Islet precursor cell (in vitro differentiated cells): ENCODE results near the gene SIGLEC10.
A peak's percentile ranks its signal among the peaks of the same experiment; 100 is the strongest.

Source experiments
- DNase-seq: peaks from one replicate; pipeline ENCODE4 v3.0.0-alpha.2; 2018

Gene SIGLEC10

DNA sequence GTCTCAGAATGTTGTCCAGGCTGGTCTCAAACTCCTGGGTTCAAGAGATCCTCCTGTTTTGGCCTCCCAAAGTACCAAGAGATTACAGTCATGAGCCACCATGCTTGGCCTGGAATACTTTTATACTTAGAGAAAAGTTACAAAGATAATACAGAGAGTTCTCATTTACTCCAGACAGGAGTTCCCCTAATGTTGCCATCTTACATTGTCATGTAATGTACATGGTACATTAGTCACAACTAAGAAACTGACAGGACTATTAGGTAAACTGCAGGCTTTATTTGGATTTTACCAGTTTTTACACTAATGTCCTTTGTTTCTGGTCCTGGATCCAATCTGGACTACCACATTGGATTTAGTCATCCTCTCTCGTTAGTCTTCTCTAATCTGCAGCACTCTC lies 24.7 kb downstream of the SIGLEC10 start:
- DNase-seq = no peak

DNA sequence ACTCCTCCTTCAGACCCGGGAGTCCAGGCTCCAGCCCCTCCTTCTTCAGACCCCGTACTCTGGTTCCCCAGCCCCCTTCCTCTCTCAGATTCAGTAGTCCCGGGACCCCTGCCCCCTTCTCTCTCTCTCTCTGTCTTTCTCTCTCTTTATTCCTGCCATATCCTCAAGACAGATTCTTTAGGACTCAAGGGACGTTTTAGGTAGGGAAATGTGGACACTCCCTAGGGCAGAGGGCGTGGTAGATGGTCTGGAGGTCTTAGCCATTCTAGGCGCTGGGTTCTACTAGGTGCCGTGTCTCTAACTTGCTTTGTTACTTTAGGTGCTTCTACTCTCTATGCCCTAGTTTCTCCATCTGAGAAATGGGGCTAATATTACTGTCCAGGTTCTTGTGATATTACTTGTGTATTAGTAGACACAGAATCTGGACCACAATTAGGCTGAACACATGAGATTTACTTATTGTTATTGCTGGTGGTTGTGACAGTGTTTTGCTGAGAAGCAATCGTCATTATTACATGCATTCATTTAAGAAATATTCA lies 26.3 kb downstream of the SIGLEC10 start:
- no peak for DNase-seq

DNA sequence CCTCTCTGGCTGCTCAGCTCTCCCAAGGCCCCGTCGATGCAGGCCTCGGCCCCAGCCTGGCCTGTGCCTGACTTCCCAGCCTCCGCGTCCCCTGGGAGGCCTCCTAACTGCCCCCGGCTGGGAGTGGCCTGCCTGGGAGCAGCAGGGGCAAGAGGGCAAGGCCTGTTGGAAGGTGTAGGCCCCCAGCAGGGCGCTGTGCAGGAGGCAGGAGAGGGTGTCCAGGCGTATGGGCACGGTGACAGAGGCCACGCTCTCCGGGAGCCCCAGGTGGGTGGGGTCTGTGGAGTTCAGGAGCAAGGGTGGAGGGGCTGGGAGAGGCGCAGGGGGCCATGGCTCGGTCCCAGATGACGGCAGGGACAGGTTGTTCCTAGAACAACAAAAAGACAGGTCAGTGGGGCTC lies 28.3 kb downstream of the SIGLEC10 start:
- no peak for DNase-seq

DNA sequence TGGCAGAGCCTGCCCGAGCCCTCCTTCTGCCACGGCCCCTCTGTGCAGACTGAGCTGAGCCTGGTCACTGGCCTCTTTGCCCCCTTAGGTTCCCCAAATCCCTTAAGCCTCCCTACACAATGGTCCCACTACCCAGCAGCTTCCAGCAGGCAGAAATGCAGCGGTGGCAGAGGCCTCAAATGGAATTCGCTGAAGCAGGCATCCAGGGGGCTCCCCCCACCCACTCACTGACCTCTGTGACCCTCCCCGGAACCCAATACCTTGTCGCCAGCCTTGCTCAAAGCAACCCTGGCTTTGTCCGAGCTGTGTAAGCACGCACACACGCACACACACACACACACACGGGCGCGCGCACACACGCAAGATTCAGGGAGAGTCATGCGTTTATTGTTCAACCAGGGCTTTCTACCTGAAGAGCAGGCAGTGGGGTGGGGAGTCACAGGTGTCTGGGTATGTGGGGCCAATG lies 29.5 kb downstream of the SIGLEC10 start, which contains the start of gene LIM2:
Gene LIM2 (minus strand): TSS at position 51 of the 466 bp plus-strand sequence. CDS start 531 bp downstream, outside the sequence.
- DNase-seq = no peak

DNA sequence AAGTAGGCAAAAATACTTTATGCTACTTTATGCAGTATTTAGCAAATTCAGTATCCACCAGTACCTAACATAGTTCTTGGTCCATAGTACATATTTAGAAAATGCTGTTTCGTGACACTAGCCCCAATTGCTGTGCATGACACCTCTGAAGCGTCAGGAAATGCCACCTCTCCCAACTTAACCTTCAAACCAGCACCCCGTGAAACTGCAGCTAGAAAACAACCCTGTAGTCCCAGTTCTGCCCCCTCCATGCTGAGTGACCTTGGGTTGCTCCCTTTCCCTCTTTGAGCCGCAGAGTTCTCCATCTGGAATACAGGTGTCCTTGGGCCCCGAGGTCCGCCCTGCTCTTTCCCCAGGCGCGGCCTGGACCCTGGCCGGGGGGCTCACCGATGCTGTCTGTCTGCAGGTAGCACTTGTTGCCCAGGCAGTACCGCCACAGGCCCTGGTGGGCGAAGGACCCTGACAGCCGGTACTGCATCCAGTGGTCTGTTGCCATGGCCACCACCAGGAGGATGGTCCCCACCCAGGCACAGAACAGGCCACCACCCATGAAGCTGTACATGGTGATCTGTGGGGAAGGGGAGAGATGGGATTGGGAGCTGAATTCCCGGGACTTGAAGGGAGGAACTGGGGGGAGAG lies 30.4 kb downstream of the SIGLEC10 start:
- DNase-seq = no peak

DNA sequence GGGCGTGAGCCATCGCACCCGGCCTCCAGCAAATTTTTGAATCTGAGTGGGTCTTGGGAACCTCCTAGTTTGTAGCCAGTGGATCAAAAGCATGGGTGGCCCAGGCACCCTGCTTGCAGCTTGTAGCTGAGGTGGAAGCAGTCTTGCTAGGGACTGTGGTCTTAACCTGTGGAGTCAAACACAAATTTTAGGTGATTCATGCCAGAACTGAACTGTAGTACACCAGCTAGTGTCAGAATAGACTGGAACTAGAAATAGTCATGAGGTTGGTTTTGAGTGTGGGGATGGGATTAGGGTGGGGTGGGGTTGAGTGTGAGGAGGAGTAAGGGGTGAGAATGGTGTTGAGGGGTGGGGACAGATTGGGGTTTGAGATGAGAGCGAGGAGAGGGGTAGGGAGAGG lies 35.4 kb downstream of the SIGLEC10 start:
- no peak for DNase-seq

DNA sequence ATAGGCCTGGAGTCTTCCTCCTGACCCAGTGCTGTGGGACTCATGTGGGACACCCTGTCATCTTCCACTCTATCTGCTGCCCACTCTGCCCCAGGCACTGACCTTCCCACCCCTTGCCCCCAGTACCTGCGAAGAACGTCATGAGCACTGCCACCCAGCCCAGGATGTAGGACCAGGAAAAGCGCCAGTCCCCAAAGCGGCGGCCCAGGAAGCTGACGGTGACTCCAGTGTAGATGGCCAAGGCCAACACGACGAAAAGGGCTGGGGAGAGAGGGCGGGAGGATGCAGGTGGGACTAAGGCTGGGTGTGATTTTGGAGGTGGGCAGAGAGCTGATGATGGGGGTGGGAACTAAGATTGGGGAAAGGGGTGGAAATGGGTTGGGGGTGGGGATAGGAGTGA lies 37.1 kb downstream of the SIGLEC10 start:
- no peak for DNase-seq

DNA sequence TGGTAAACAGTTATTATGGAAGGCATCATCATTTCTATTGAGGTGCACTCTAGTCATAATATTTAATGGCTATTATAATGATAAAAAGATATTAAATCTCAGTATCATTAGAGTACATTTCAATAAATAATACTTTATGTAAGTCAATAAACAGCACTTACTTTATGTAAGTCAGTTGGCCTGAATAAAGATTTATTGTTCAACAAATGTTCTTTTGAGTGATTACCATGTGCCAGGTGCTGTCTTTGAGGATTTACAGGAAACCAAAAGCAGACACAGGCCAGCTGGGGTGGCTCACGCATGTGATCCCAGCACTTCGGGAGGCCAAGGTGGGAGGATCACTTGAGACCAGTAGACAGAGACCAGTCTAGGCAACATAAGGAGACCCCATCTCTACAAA lies 40.0 kb downstream of the SIGLEC10 start:
- DNase-seq = no peak

DNA sequence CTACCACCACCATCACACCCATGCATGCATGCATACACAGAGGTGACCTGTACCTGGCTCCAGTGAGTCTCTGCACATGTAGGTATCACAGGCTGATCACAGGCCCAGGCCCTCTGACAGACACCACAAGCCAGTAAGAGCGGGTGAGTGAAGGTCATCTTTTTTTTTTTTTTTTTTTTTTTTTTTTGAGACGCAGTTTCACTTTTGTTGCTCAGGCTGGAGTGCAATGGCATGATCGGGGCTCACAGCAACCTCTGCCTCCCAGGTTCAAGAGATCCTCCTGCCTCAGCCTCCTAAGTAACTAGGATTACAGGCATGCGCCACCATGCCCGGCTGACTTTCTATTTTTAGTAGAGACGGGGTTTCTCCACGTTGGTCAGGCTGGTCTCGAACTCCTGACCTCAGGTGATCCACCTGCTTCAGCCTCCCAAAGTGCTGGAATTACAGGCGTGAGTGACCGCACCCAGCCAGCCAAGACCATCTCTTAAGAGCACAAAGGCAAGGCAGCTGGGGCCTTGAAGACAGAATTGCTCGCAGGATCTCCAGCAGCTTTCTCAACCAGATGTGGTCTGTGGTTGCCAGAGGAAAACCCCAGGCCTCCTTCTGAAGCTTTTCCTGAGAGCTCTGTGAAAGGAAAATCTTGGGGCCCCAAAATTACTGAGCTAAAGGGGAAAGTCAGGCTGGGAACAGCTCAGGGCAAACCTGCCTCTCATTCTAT lies 41.8 kb downstream of the SIGLEC10 start:
- no peak for DNase-seq

DNA sequence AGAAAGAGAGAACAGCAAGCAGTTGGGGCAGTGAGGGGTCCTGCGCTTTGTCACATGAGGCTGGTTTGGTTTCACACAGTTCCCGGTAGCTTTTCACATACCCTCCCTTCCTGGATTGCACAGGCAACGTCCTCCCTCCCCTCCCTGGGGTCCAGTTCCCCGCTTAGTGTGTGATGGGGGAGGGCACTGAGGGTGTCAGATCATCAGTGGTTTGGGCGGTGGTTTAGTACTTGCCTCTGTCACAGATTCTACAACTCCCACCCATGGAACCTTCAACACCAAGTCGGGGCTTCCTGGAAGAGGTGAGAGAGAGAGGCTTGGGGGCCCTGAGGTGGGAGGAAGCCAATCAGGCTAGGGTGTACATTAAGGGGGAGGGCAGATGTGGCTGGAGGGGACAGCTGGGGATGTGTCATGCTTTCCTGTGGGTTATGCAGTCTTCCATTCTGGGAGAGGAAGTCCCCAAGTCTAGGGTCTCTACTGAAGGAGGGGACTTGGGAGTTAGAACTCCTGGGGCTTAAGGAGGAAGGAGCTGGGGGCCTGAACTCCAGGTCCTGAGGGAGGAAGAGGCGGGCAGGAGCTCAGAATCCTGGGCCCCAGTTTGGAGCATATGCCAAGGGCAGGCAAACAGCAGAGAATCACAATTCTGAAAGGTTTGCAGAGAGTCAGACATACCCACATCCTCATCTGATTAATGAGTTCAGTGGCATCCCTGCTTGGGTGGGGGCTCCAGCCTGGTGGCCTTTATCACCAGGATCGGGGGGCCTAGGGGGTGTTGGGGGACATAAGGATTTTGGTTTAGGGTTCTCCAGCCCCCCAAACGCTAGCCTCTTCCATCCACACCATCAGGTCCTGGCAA lies 44.6 kb downstream of the SIGLEC10 start, which contains the start of gene NKG7:
Gene NKG7 (minus strand): TSS at position 6 of the 856 bp plus-strand sequence. CDS start 119 bp downstream, outside the sequence.
- no peak for DNase-seq

DNA sequence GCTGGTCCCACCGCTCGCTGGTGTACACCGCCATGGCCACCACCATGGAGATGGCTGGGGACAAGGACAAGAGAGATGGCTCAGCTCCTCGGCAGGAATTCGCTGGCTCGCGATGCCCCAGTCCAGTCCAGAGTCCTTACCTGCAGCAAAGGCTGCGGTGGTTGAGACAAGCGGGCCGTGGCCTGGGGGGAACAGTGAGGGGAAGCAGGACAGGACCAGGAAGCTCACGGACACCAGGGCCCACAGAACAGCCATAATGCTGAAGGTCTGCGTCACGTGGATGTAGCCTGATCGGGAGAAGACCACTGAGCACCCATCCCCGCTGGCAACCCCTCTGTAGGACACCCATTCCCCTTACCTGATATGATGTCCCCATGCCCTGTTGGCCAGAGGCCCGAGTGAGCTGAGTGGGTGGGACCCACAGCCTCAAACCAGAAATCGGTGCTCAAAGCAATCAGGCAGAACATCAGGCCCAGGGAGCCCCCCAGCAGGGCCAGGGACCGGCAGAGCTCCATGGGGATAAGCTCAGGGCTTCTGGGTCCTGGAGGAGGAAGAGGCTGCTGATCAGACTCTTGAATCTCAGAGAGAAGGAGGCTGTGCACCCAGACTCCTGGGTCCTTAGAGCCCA lies 45.3 kb downstream of the SIGLEC10 start:
- DNase-seq = no peak

DNA sequence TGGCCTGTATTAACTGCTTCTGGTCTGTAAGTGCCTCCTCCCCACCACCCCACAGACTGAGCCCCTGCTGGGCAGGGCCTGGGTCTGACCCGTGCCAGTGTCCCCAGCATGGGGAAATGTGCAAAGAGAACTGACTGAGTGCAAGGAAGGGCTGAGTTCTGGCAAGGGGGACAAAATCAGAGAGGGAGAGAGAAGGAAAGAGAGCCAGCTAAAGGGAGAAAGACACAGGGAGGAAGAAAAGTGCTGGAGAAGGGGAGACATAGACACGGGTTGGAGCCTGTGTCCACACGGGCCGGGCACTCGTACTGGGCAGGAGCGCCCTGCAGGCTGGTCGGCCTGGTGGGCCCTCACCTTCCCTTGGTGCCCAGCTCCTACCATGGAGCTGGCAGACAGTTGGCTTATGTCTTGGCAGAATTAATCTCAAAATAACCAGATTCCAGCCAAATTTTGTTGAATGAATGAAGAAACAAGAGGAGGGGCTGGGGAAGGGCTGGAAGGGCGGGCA lies 46.2 kb downstream of the SIGLEC10 start:
- DNase-seq = no peak

DNA sequence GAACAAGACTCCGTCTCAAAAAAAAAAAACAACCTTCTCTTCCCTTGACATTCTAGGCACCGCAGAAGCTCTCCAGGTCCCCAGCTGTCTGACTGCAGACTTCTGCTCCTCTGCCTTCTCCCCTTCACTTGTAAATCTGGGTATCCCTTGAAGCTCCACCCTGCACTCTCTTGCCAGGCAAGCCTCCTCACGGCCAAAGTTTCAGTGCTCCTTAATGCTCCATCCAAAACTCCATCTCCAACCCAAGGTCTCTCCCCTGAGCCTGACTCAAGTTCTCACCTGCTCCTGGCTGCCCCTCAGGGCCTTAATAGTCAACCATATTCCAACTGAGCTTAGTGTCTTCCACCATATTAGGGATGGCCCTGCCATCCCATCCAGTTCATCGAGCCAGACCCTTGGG lies 47.2 kb downstream of the SIGLEC10 start:
- no peak for DNase-seq

DNA sequence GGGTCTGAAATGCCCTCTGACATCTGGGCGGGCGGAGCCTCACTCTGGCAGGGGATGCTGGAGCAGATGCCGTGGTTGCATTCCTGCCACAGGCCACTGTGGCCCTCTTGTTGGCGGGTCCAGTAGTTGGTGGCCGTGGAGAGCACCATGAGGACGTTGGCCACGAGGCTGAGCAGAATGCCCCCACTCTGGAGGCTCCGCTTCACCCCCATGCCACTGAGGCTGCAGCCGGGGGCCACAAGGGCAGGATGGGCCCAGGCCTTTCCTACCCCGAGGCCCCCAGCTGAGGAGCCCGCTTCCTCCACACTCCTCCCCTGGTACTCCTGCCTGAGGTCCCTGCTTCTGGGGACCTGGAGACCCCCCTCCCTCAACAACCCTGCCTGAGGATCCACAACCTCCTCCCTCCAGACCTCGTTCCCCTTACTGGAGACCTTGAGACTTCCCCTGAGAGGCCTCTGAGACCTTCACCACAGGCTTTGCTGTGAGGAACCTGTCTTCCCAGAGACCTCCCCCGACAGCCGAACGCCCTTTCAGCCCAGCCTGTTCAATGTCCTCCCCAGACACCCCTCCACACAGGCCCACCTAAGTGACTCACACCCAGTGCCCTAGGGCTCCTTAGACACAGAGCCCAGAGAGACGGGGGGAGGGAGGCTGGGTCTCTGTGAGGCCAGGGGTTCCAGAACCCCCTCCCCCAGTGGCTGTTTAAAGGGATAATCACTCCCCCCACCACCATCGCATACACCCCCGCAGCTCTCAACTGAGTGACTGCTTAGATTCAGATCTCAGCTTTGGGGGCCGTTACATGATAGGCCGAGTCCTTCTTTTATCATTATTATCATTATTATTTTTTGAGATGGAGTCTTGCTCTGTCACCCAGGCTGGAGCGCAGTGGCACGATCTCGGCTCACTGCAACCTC lies 48.8 kb downstream of the SIGLEC10 start, which contains the start of gene CLDND2:
Gene CLDND2 (minus strand): TSS at position 638 of the 917 bp plus-strand sequence. CDS start 426 bp downstream, at position 212.
- DNase-seq = peak; percentile 87

DNA sequence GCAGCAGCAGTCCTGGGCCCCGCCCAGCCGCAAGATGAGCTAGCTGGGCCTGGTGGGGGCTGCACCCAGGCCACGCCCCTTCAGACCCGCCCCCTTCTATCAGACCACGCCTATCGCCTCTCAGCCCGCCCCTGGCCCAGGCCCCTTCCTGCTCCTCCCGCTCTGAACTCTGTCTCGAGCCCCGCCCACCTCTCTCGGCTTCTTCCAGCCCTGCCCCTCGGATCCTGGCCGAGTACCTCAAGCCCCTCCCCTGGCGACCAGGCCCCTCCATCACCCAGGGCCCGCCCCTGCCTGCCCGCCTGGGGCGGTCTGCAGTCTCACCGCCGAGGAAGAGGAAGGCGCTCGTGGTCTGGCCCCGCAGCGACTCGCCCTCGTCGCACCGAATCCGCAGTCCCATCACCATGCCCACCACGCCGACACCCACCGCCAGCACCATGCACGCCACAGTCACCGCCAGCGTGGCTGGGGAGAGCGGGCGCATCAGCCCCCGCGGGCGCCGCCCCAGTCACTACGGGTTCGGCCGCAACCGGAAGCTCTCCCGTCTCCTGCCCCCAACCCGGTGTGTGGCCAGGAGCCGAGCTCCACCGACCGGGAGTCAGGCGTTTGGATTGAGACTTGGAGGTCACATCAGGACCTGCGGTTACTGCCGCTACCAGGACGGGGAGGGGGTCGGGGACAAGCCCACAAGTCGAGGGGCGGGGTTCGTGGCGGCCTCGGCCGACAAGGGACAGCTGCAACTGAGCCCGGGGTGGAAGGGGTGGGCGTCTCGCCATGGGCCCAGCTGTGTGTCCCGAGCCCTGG lies 49.7 kb downstream of the SIGLEC10 start:
- DNase-seq = peak; percentile 100

DNA sequence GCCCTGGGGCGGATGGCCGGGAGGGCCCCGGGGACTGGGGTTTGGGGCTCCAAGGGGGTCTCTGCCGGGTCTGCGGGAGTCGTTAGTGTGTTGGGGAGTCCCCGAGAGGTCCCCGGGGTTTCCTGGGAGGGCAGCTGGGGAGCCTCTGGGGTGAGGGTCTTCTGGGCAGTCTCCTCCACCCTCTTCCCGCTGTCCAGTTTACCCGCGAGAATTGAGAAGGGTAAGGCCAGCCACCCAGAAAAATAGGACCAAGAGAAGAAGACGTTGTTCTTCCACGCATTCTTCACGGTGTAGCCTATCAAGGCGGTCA lies 50.2 kb downstream of the SIGLEC10 start:
- no peak for DNase-seq

DNA sequence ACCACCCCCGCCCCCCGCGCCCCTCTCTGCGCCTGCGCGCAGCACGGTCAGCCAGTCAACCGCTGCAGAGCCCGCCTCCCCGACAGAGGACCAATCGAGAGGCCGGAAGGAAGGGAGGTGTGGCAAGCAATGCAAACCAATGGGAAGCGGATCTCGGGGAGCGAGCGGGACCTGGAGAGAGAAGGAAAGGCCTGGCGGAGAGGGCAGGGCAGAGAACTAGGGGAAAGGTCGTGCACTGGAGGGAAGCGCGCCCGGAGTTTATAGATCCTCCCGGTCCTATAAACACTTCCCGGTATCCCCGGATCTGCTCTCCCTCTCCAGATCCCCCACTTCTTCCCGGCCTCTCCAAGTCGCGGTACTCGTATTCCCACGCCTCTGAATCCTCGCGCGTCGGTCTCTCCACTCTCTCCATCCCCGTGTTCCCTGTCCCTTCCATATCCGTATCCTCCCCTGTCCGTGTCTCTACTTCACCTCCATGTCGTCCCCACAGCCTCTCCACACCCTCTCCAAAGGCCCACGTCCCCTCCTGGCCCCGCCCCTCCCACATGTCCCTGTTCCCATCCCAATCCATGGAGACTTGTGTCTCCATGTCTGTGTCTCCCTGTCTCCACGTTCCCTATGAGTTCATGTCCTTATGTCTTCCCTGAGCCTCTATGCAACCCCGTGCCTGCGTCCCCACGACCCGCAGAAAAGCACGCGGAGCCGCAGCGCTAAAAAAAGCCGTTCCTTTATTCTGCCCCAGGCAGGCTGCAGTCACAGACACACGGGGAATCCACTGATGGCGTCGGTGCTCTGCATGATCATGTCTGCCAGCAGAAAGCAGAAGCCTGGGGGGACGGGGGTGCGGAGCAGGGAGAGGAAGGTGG lies 50.8 kb downstream of the SIGLEC10 start:
- peak; percentile 100 for DNase-seq

DNA sequence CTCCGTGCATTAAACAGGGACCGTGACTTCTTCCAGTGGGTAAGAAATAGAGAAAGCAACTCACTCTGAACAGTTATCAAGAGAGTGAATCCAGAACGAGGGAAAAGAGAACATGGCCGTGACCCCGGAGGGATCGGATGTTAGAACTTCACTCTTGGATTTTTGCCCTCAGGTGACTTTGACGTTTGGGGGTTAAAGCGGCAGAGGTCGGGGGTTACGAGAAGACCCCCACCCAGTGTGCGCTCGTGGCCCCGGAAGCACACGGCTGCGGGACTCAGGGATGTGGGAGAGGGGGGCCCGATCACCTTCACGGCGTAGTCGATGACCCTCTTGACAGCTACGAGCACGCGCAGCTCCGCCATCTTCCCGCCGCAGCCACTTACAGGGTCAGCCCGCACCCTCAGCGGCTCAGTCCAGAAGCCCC lies 51.5 kb downstream of the SIGLEC10 start, which contains the start of gene ETFB:
Gene ETFB (minus strand): TSS at position 424 of the 424 bp plus-strand sequence. CDS start 62 bp downstream, at position 362.
- DNase-seq = no peak
